GM12891 (cell line): ENCODE measurements around the gene GRIK4.

Experiments
- PAX5 ChIP-seq: IDR thresholded peaks from 2 replicates; pipeline ENCODE4 v1.6.1; 2011; ENCODE audit warnings: low read length, moderate library complexity, mild to moderate bottlenecking; ENCODE audit not compliant: insufficient read depth, severe bottlenecking
- POLR2A ChIP-seq: IDR thresholded peaks from 2 replicates; pipeline ENCODE4 v1.6.1; 2011; ENCODE audit warnings: low read depth, low read length, control low read depth
- POLR2AphosphoS5 ChIP-seq: IDR thresholded peaks from 2 replicates; pipeline ENCODE4 v1.6.1; 2011; ENCODE audit warnings: low read depth, low read length, control low read depth
- SPI1 ChIP-seq: IDR thresholded peaks from 2 replicates; pipeline ENCODE4 v1.6.1; 2011; ENCODE audit warnings: low read depth, low read length, control low read depth
- TAF1 ChIP-seq: IDR thresholded peaks from 2 replicates; pipeline ENCODE4 v1.6.1; 2011; ENCODE audit warnings: low read depth, low read length, control low read depth

GRCh38 chr11:121018746-121019145 is 507.2 kb downstream of the GRIK4 start:
- TF ChIP-seq POLR2AphosphoS5 (no peak), POLR2A (no peak), SPI1 (no peak), TAF1 (no peak), PAX5 (no peak)
